Measurements from ENCODE around the gene SLC38A5.
A peak's percentile ranks its signal among the peaks of the same experiment; 100 is the strongest.

SLC38A5 gene

GRCh38 chrX:48468247-48468671 lies 1.8 kb downstream of the SLC38A5 start:
- no peaks in the 10 kb centered on the region; the same call in none of the 2 replicates for H3K79me2 ChIP-seq (ENCODE audit: insufficient read depth, low read length)
- no peaks in the 10 kb centered on the region for H3F3A ChIP-seq (ENCODE audit: low read depth)
- H3K9ac ChIP-seq (ENCODE audit: low read depth, low read length, poor library complexity, severe bottlenecking): peak overlapping the region; percentile 91
- peak overlapping the region; percentile 95 for H3K4me3 ChIP-seq (ENCODE audit: low read length, poor library complexity, severe bottlenecking)
- H4K20me1 ChIP-seq (ENCODE audit: insufficient read depth, low read length, poor library complexity, severe bottlenecking): no peaks in the 10 kb centered on the region
- H3K9me3 ChIP-seq (ENCODE audit: insufficient read depth, low read depth, low read length): no peaks in the 10 kb centered on the region
- peaks cover 9% of the 10 kb centered on the region for H3K4me1 ChIP-seq (ENCODE audit: insufficient read depth, low read length, poor library complexity, severe bottlenecking)
- peak overlapping the region; percentile 82 for H3K4me2 ChIP-seq (ENCODE audit: low read depth, low read length, poor library complexity, severe bottlenecking)
- TF ChIP-seq EZH2phosphoT487 (IDR thresholded peaks at IDR 0.05; ENCODE audit: borderline replicate concordance) (no peak), CTCF (conservative IDR thresholded peaks at IDR 0.05; ENCODE audit: low read length) (no peak)
- no peaks in the 10 kb centered on the region for H3K9me2 ChIP-seq (replicated peaks; ENCODE audit: low read depth, low read length)
- H2AFZ ChIP-seq (ENCODE audit: low read length): peak overlapping the region; percentile 97
- no peaks in the 10 kb centered on the region for H3K36me3 ChIP-seq (ENCODE audit: insufficient read depth, low read length)
- no peaks in the 10 kb centered on the region for H3K27me3 ChIP-seq (ENCODE audit: insufficient read depth, low read length, poor library complexity, severe bottlenecking)

- H3K36me3 ChIP-seq (ENCODE audit: insufficient read depth, low read length): no peaks in the 10 kb centered on the region
- no peaks in the 10 kb centered on the region for H3K9me2 ChIP-seq (replicated peaks; ENCODE audit: low read depth, low read length)
- no peaks in the 10 kb centered on the region for H4K20me1 ChIP-seq (ENCODE audit: insufficient read depth, low read length, poor library complexity, severe bottlenecking)
- peak overlapping the region; percentile 95 for H3K4me3 ChIP-seq (ENCODE audit: low read length, poor library complexity, severe bottlenecking)
- TF ChIP-seq EZH2phosphoT487 (IDR thresholded peaks at IDR 0.05; ENCODE audit: borderline replicate concordance) (no peak), CTCF (conservative IDR thresholded peaks at IDR 0.05; ENCODE audit: low read length) (no peak)
- H3K9me3 ChIP-seq (ENCODE audit: insufficient read depth, low read depth, low read length): no peaks in the 10 kb centered on the region
- no peaks in the 10 kb centered on the region for H3K27me3 ChIP-seq (ENCODE audit: insufficient read depth, low read length, poor library complexity, severe bottlenecking)
- peaks cover 9% of the 10 kb centered on the region for H3K4me1 ChIP-seq (ENCODE audit: insufficient read depth, low read length, poor library complexity, severe bottlenecking)
- H2AFZ ChIP-seq (ENCODE audit: low read length): no peak overlapping the region
- H3K4me2 ChIP-seq (ENCODE audit: low read depth, low read length, poor library complexity, severe bottlenecking): peak overlapping the region; percentile 82
- H3K9ac ChIP-seq (ENCODE audit: low read depth, low read length, poor library complexity, severe bottlenecking): peak overlapping the region; percentile 91
- no peaks in the 10 kb centered on the region for H3F3A ChIP-seq (ENCODE audit: low read depth)
- no peaks in the 10 kb centered on the region; the same call in none of the 2 replicates for H3K79me2 ChIP-seq (ENCODE audit: insufficient read depth, low read length)
These were observed 2.7 kb downstream of the SLC38A5 start for GRCh38 chrX:48467281-48467761.

GRCh38 chrX:48466696-48467095 lies 3.4 kb downstream of the SLC38A5 start:
- H4K20me1 ChIP-seq (ENCODE audit: insufficient read depth, low read length, poor library complexity, severe bottlenecking): no peaks in the 10 kb centered on the region
- H3K27me3 ChIP-seq (ENCODE audit: insufficient read depth, low read length, poor library complexity, severe bottlenecking): no peaks in the 10 kb centered on the region
- peaks cover 9% of the 10 kb centered on the region for H3K4me1 ChIP-seq (ENCODE audit: insufficient read depth, low read length, poor library complexity, severe bottlenecking)
- H3K36me3 ChIP-seq (ENCODE audit: insufficient read depth, low read length): no peaks in the 10 kb centered on the region; the same call in 1 of the 2 replicates
- no peaks in the 10 kb centered on the region for H3K9me3 ChIP-seq (ENCODE audit: insufficient read depth, low read depth, low read length)
- H2AFZ ChIP-seq (ENCODE audit: low read length): no peak overlapping the region
- no peaks in the 10 kb centered on the region for H3K9me2 ChIP-seq (replicated peaks; ENCODE audit: low read depth, low read length)
- H3K9ac ChIP-seq (ENCODE audit: low read depth, low read length, poor library complexity, severe bottlenecking): no peak overlapping the region
- TF ChIP-seq CTCF (conservative IDR thresholded peaks at IDR 0.05; ENCODE audit: low read length): peak; percentile 36; the same call in 1 of the 2 replicates
- no peak for TF ChIP-seq EZH2phosphoT487 (IDR thresholded peaks at IDR 0.05; ENCODE audit: borderline replicate concordance)
- no peak overlapping the region for H3K4me2 ChIP-seq (ENCODE audit: low read depth, low read length, poor library complexity, severe bottlenecking)
- no peak overlapping the region for H3K4me3 ChIP-seq (ENCODE audit: low read length, poor library complexity, severe bottlenecking)
- no peaks in the 10 kb centered on the region; the same call in none of the 2 replicates for H3K79me2 ChIP-seq (ENCODE audit: insufficient read depth, low read length)
- H3F3A ChIP-seq (ENCODE audit: low read depth): no peaks in the 10 kb centered on the region
